ENCODE measurements around the gene TMSB4X. TPM values are rescaled to one million over a fixed set of nuclear protein-coding genes. Genes with fewer than 3 reads are reported as not detected.
"Not testable (repeated sequence)": the region's sequence is repeated elsewhere in the genome, so short reads cannot be mapped to it uniquely, and the experiment has no call there.

Gene TMSB4X
- total RNA-seq, 2 experiments from 2014 or later, result 1,476 to 1,540 TPM

- no peaks in the 10 kb centered on the region for H3K9me2 ChIP-seq (ENCODE audit: insufficient read depth, low read length)
- TF ChIP-seq CTCF (conservative IDR thresholded peaks at IDR 0.05; ENCODE audit: low read length) (no peak), EZH2phosphoT487 (IDR thresholded peaks at IDR 0.05; ENCODE audit: borderline replicate concordance, low read depth, low read length) (no peak)
- intact Hi-C loops (cut with micrococcal nuclease; ENCODE audit: unreplicated experiment), result loop anchor here (5.0 kb wide), 1 partner anchor 758 kb away; the partner anchor contains the start of genes OFD1 and TRAPPC2
Observed at GRCh38 chrX:12974305-12974795, 560 bp upstream of the TMSB4X start.

GRCh38 chrX:12975670-12975965 is 708 bp downstream of the TMSB4X start:
- ChIA-PET CTCF (ENCODE audit: unreplicated experiment) (interaction anchor here (0.6 kb wide), 1 partner anchor 378 kb away, joined by 3 read pairs; no protein-coding TSS in a partner anchor), POLR2A (interaction anchor here (0.6 to 9.9 kb wide), 8 partner anchors 18 to 110 kb away, joined by 3 to 148 read pairs (median 12); no protein-coding TSS in a partner anchor)
- intact Hi-C loops (cut with micrococcal nuclease; ENCODE audit: unreplicated experiment), result no loop called here
- Histone ChIP-seq H3K9me2 (ENCODE audit: insufficient read depth, low read length) (no peaks in the 10 kb centered on the region), H2AFZ (ENCODE audit: low read length) (no peak overlapping the region), H3K4me3 (ENCODE audit: low read depth, low read length, poor library complexity, severe bottlenecking) (peak overlapping the region; percentile 99), H3K4me1 (ENCODE audit: insufficient read depth, low read length, poor library complexity, severe bottlenecking) (peaks cover 68% of the 10 kb centered on the region), H4K20me1 (ENCODE audit: insufficient read depth, low read length) (no peaks in the 10 kb centered on the region), H3K4me2 (ENCODE audit: low read length) (peak overlapping the region; percentile 90), H3K9me3 (ENCODE audit: low read length) (no peaks in the 10 kb centered on the region), H3K27ac (ENCODE audit: low read depth, low read length, poor library complexity, severe bottlenecking) (peak overlapping the region; percentile 90), H3K79me2 (ENCODE audit: insufficient read depth, low read depth, low read length) (peaks cover 37% of the 10 kb centered on the region), H3K36me3 (ENCODE audit: insufficient read depth, low read length) (peaks cover 29% of the 10 kb centered on the region)
- TF ChIP-seq CTCF (conservative IDR thresholded peaks at IDR 0.05; ENCODE audit: low read length), result no peak
- no TSS peak for BruUV-seq (replicated peaks)
- no peak for DNase-seq (ENCODE audit: low spot score)

More at GRCh38 chrX:12974305-12974795, 560 bp upstream of the TMSB4X start:
- no peaks in the 10 kb centered on the region for H4K20me1 ChIP-seq (ENCODE audit: insufficient read depth, low read length)
- H3K79me2 ChIP-seq (ENCODE audit: insufficient read depth, low read depth, low read length), result peaks cover 37% of the 10 kb centered on the region
- peak overlapping the region; percentile 55; the same call in 1 of the 2 replicates for H2AFZ ChIP-seq (ENCODE audit: low read length)
- peaks cover 65% of the 10 kb centered on the region for H3K4me1 ChIP-seq (ENCODE audit: insufficient read depth, low read length, poor library complexity, severe bottlenecking)
- POLR2A ChIA-PET, result interaction anchor here (0.8 to 9.9 kb wide), 10 partner anchors 9 to 113 kb away, joined by 3 to 148 read pairs (median 9); no protein-coding TSS in a partner anchor
- DNase-seq (ENCODE audit: low spot score), result peak; percentile 59
- peaks cover 29% of the 10 kb centered on the region for H3K36me3 ChIP-seq (ENCODE audit: insufficient read depth, low read length)
- peak overlapping the region; percentile 90 for H3K27ac ChIP-seq (ENCODE audit: low read depth, low read length, poor library complexity, severe bottlenecking)
- TSS peak; percentile 53 for BruUV-seq (replicated peaks)
- peak overlapping the region; percentile 99 for H3K4me3 ChIP-seq (ENCODE audit: low read depth, low read length, poor library complexity, severe bottlenecking)
- H3K4me2 ChIP-seq (ENCODE audit: low read length), result peak overlapping the region; percentile 93
- H3K9me3 ChIP-seq (ENCODE audit: low read length), result no peaks in the 10 kb centered on the region
- CTCF ChIA-PET (ENCODE audit: unreplicated experiment), result no interaction called here

GRCh38 chrX:12975991-12976558 is 1.2 kb downstream of the TMSB4X start:
- H3K4me1 ChIP-seq (ENCODE audit: insufficient read depth, low read length, poor library complexity, severe bottlenecking), result peaks cover 63% of the 10 kb centered on the region
- H3K36me3 ChIP-seq (ENCODE audit: insufficient read depth, low read length), result peaks cover 29% of the 10 kb centered on the region
- intact Hi-C loops (cut with micrococcal nuclease; ENCODE audit: unreplicated experiment), result loop anchor here (2.0 kb wide), 1 partner anchor 25 kb away; no protein-coding TSS in a partner anchor
- peak overlapping the region; percentile 90 for H3K4me2 ChIP-seq (ENCODE audit: low read length)
- DNase-seq (ENCODE audit: low spot score), result peak; percentile 79
- ChIA-PET POLR2A (interaction anchor here (0.6 to 9.9 kb wide), 8 partner anchors 19 to 110 kb away, joined by 3 to 148 read pairs (median 12); no protein-coding TSS in a partner anchor), CTCF (ENCODE audit: unreplicated experiment) (interaction anchor here (0.6 kb wide), 1 partner anchor 378 kb away, joined by 3 read pairs; no protein-coding TSS in a partner anchor)
- no peaks in the 10 kb centered on the region for H4K20me1 ChIP-seq (ENCODE audit: insufficient read depth, low read length)
- no peaks in the 10 kb centered on the region for H3K9me3 ChIP-seq (ENCODE audit: low read length)
- H3K27ac ChIP-seq (ENCODE audit: low read depth, low read length, poor library complexity, severe bottlenecking), result peak overlapping the region; percentile 90
- no peak overlapping the region for H2AFZ ChIP-seq (ENCODE audit: low read length)
- H3K4me3 ChIP-seq (ENCODE audit: low read depth, low read length, poor library complexity, severe bottlenecking), result peak overlapping the region; percentile 99
- TF ChIP-seq CTCF (conservative IDR thresholded peaks at IDR 0.05; ENCODE audit: low read length) (no peak), EZH2phosphoT487 (IDR thresholded peaks at IDR 0.05; ENCODE audit: borderline replicate concordance, low read depth, low read length) (no peak)
- H3K9me2 ChIP-seq (ENCODE audit: insufficient read depth, low read length), result no peaks in the 10 kb centered on the region
- H3K79me2 ChIP-seq (ENCODE audit: insufficient read depth, low read depth, low read length), result peaks cover 37% of the 10 kb centered on the region
- no TSS peak for BruUV-seq (replicated peaks)

GRCh38 chrX:12976819-12977732 is 2.2 kb downstream of the TMSB4X start:
- H4K20me1 ChIP-seq (ENCODE audit: insufficient read depth, low read length); H3K9me3 ChIP-seq (ENCODE audit: low read length); H3K9me2 ChIP-seq (ENCODE audit: insufficient read depth, low read length); DNase-seq (ENCODE audit: low spot score); H2AFZ ChIP-seq (ENCODE audit: low read length); CTCF ChIA-PET (ENCODE audit: unreplicated experiment): not testable (repeated sequence)
- POLR2A ChIA-PET, result interaction anchor here (0.7 to 9.9 kb wide), 14 partner anchors 8 to 382 kb away, joined by 3 to 148 read pairs (median 10); no protein-coding TSS in a partner anchor
- intact Hi-C loops (cut with micrococcal nuclease; ENCODE audit: unreplicated experiment), result loop anchor here (2.0 kb wide), 1 partner anchor 24 kb away; no protein-coding TSS in a partner anchor
- Histone ChIP-seq H3K36me3 (ENCODE audit: insufficient read depth, low read length) (peaks cover 29% of the 10 kb centered on the region), H3K4me1 (ENCODE audit: insufficient read depth, low read length, poor library complexity, severe bottlenecking) (peaks cover 59% of the 10 kb centered on the region), H3K79me2 (ENCODE audit: insufficient read depth, low read depth, low read length) (peaks cover 37% of the 10 kb centered on the region), H3K4me3 (ENCODE audit: low read depth, low read length, poor library complexity, severe bottlenecking) (peak overlapping the region; percentile 99), H3K27ac (ENCODE audit: low read depth, low read length, poor library complexity, severe bottlenecking) (peak overlapping the region; percentile 90), H3K4me2 (ENCODE audit: low read length) (peak overlapping the region; percentile 90)
- BruUV-seq (replicated peaks), result TSS peak; percentile 91

Data from OCI-LY7 (cell line).